HG02571 (cell line): ENCODE data around the gene ORAI1.
A peak's percentile ranks its signal among the peaks of the same experiment; 100 is the strongest.
"Not testable (repeated sequence)": the region's sequence is repeated elsewhere in the genome, so short reads cannot be mapped to it uniquely, and the experiment has no call there.

Source experiments
- ATAC-seq: cut with Tn5 transposase; IDR thresholded peaks from one replicate; pipeline ENCODE4 v1.9.1; 2021; ENCODE audit warnings: mild to moderate bottlenecking, moderate library complexity; ENCODE audit not compliant: unreplicated experiment

The ORAI1 gene

GRCh38 chr12:121626087-121626852, at the start of gene ORAI1:
TSS of gene ORAI1 (plus strand) at chr12:121626530.
- peak; percentile 61 for ATAC-seq

GRCh38 chr12:121576851-121577391, 49.4 kb upstream of the ORAI1 start:
- ATAC-seq, result no peak

- ATAC-seq, result no peak
Observed at GRCh38 chr12:121577443-121578180, 48.7 kb upstream of the ORAI1 start.

- ATAC-seq, result no peak
Observed at GRCh38 chr12:121578230-121579189, 47.8 kb upstream of the ORAI1 start.

GRCh38 chr12:121579190-121579791, 47.0 kb upstream of the ORAI1 start:
- ATAC-seq, result no peak

- ATAC-seq, result no peak
Observed at GRCh38 chr12:121579981-121580868, 46.1 kb upstream of the ORAI1 start.

GRCh38 chr12:121580959-121581685, 45.2 kb upstream of the ORAI1 start, which contains the start of gene KDM2B:
TSS of gene KDM2B (minus strand) at chr12:121581023. CDS start at chr12:121580911, 112 bp downstream.
- no peak for ATAC-seq

GRCh38 chr12:121581686-121582429, 44.5 kb upstream of the ORAI1 start:
- no peak for ATAC-seq

- no peak for ATAC-seq
Observed at GRCh38 chr12:121582583-121583333, 43.6 kb upstream of the ORAI1 start.

- ATAC-seq, result not testable (repeated sequence)
Observed at GRCh38 chr12:121583334-121583661, 43.0 kb upstream of the ORAI1 start.

- not testable (repeated sequence) for ATAC-seq
Observed at GRCh38 chr12:121584885-121585284, 41.4 kb upstream of the ORAI1 start.

- peak; percentile 20 for ATAC-seq
Observed at GRCh38 chr12:121590476-121591143, 35.7 kb upstream of the ORAI1 start.

- no peak for ATAC-seq
Observed at GRCh38 chr12:121592320-121592719, 34.0 kb upstream of the ORAI1 start.

GRCh38 chr12:121595520-121595919, 30.8 kb upstream of the ORAI1 start:
- no peak for ATAC-seq

- ATAC-seq, result no peak
Observed at GRCh38 chr12:121596526-121596925, 29.8 kb upstream of the ORAI1 start.

- ATAC-seq, result no peak
Observed at GRCh38 chr12:121600702-121601336, 25.5 kb upstream of the ORAI1 start.
